ENCODE data around the gene CA4.
"Not testable (repeated sequence)": the region's sequence is repeated elsewhere in the genome, so short reads cannot be mapped to it uniquely, and the experiment has no call there.

CA4 gene

GRCh38 chr17:60193482-60193881 lies 43.7 kb downstream of the CA4 start:
- DNase-seq (ENCODE audit: low read depth), result no peak
- no peak overlapping the region for H3K4me3 ChIP-seq (ENCODE audit: low read depth, low read length)
- no peak for TF ChIP-seq CTCF (IDR thresholded peaks at IDR 0.05; ENCODE audit: low read depth, low read length, missing control alignments)

- not testable (repeated sequence) for H3K4me3 ChIP-seq (ENCODE audit: low read depth, low read length); DNase-seq (ENCODE audit: low read depth)
These were observed 44.4 kb downstream of the CA4 start for GRCh38 chr17:60194141-60194540.

- not testable (repeated sequence) for H3K4me3 ChIP-seq (ENCODE audit: low read depth, low read length); DNase-seq (ENCODE audit: low read depth)
These were observed 48.9 kb downstream of the CA4 start for GRCh38 chr17:60198630-60199029.

- H3K4me3 ChIP-seq (ENCODE audit: low read depth, low read length); DNase-seq (ENCODE audit: low read depth): not testable (repeated sequence)
These were observed 56.0 kb downstream of the CA4 start for GRCh38 chr17:60205782-60206181.

- not testable (repeated sequence) for H3K4me3 ChIP-seq (ENCODE audit: low read depth, low read length); DNase-seq (ENCODE audit: low read depth)
These were observed 58.5 kb downstream of the CA4 start for GRCh38 chr17:60208302-60208701.
